Kidney epithelial cell (primary cell): ENCODE data around the gene GLTP. TPM values are rescaled to one million over a fixed set of nuclear protein-coding genes. Genes with fewer than 3 reads are reported as not detected.
"Not testable (repeated sequence)": the region's sequence is repeated elsewhere in the genome, so short reads cannot be mapped to it uniquely, and the experiment has no call there.

ENCODE experiments used
- DNase-seq: peaks from one replicate; pipeline ENCODE4 v3.0.0-alpha.2; 2010; ENCODE audit warnings: low read depth
- H3K27me3 ChIP-seq: 2 replicates; pipeline ENCODE4 v1.6.0; 2011; ENCODE audit warnings: low read length; ENCODE audit not compliant: control insufficient read depth, insufficient read depth
- H3K36me3 ChIP-seq: 2 replicates; pipeline ENCODE4 v1.5.1; 2011; ENCODE audit warnings: low read length; ENCODE audit not compliant: control insufficient read depth, insufficient read depth
- H3K4me3 ChIP-seq: 2 replicates; pipeline ENCODE4 v1.5.1; 2011; ENCODE audit warnings: low read depth, mild to moderate bottlenecking, control low read depth, low read length
- total RNA-seq: library from RNA; depleted of rRNA; stranded (reverse); fragments of >200 nt; gene quantifications from 2 replicates; pipeline ENCODE4 v1.2.3, GENCODE V29; 2015
- TF ChIP-seq, protein P1 (sequence below): IDR thresholded peaks from 2 replicates; pipeline ENCODE4 v1.5.1; 2011; ENCODE audit warnings: mild to moderate bottlenecking, moderate library complexity, low read length, control low read depth, inconsistent platforms; ENCODE audit not compliant: insufficient read depth, poor library complexity, severe bottlenecking

Gene GLTP
- total RNA-seq, 1 donor from 2014 or later, result 48.4 TPM

DNA sequence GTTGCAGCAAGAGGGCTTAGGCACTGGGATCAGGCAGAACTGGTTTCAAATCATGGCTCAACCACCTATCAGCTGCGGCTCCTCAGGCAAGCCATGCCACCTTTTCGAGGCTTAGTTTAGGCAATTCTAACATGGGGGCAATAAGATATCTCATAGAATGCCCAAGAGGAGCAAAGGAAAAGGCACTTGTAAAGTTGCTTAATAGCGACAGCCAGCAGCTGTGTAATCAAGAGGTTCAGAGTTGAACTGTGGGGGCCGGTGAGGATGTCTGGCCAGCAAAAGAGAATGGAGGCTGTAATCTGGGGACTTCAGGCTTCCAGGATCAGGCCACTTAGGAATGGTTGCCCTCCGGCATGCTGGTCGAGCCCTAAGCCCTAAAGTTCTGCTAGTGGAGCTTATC lies 16.7 kb upstream of the GLTP start:
- Histone ChIP-seq H3K36me3 (no peaks in the 10 kb centered on the region), H3K4me3 (no peak overlapping the region), H3K27me3 (no peaks in the 10 kb centered on the region)
- DNase-seq, result no peak
- TF ChIP-seq, protein P1, sequence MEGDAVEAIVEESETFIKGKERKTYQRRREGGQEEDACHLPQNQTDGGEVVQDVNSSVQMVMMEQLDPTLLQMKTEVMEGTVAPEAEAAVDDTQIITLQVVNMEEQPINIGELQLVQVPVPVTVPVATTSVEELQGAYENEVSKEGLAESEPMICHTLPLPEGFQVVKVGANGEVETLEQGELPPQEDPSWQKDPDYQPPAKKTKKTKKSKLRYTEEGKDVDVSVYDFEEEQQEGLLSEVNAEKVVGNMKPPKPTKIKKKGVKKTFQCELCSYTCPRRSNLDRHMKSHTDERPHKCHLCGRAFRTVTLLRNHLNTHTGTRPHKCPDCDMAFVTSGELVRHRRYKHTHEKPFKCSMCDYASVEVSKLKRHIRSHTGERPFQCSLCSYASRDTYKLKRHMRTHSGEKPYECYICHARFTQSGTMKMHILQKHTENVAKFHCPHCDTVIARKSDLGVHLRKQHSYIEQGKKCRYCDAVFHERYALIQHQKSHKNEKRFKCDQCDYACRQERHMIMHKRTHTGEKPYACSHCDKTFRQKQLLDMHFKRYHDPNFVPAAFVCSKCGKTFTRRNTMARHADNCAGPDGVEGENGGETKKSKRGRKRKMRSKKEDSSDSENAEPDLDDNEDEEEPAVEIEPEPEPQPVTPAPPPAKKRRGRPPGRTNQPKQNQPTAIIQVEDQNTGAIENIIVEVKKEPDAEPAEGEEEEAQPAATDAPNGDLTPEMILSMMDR, result no peak

DNA sequence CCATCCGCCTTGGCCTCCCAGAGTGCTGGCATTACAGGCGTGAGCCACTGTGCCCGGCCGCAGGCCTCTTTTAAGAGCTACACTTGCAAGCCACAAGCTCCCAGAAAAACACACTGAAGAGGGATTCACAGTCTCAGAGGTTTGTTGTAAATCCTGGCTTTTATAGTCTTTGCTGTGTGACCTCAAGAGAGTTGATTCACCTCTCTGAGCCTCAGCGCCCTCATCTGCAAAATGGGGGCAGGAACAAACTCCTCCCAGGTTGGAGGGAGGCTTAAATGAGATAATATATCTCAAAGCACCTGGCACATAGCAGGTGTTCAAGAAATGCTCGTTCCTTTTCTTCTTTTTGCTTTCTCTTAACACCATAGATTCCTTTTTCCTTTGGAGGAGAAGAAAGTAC lies 15.8 kb upstream of the GLTP start:
- Histone ChIP-seq H3K4me3 (no peak overlapping the region), H3K36me3 (no peaks in the 10 kb centered on the region), H3K27me3 (no peaks in the 10 kb centered on the region)
- TF ChIP-seq, protein P1, result no peak
- no peak for DNase-seq

DNA sequence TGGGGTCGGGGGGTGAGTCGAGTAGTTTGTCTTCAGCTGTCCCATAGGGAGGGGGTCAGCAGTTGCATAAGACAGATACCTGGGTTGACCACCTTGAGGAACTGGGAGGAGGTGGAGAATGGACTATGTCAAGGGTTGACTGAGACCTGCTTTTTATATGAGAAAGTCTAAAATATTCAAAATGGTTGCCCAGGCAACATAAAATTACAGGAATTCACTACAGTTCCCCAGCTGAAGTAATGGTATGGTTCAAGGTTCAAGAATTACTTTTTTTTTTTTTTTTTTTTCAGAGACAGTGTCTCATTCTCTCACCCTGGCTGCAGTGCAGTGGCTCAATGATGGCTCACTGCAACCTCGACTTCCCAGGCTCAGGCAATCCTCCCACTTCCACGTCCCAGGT lies 14.6 kb upstream of the GLTP start:
- TF ChIP-seq, protein P1, result no peak
- H3K4me3 ChIP-seq, result no peak overlapping the region
- no peaks in the 10 kb centered on the region for H3K36me3 ChIP-seq
- H3K27me3 ChIP-seq, result no peaks in the 10 kb centered on the region
- no peak for DNase-seq

DNA sequence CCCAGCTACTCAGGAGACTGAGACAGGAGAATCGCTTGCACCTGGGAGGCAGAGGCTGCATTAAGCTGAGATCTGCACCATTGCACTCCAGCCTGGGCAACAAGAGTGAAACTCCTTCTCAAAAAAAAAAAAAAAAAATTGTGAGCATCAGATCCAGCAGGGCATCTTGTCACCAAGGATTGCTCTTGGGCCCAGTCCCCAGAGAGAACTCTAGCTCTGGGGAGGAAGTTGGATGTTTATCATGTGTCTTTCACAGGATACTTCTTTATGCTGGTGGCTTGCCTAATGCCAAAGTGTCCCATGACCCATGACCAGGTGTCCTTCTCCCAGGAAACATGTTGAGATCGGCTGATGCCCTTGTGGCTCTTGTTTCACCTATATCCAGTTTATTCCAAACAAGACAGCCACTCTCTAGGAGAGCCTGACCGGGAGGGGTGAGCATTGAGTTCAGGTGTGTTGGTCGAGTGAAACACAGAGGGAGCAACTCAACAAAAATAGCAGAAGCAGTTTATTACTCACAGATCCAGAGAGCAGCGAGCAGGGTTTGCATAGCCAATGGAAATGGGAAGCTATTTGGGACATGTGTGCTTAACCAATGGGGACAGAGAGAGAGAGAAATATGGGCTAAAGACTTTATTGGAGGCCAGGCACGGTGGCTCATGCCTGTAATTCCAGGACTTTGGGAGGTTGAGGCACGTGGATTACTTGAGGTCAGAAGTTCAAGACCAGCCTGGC lies 13.1 kb upstream of the GLTP start:
- no peaks in the 10 kb centered on the region for H3K36me3 ChIP-seq
- no peak for DNase-seq
- no peaks in the 10 kb centered on the region for H3K27me3 ChIP-seq
- TF ChIP-seq, protein P1, result no peak
- no peak overlapping the region for H3K4me3 ChIP-seq

DNA sequence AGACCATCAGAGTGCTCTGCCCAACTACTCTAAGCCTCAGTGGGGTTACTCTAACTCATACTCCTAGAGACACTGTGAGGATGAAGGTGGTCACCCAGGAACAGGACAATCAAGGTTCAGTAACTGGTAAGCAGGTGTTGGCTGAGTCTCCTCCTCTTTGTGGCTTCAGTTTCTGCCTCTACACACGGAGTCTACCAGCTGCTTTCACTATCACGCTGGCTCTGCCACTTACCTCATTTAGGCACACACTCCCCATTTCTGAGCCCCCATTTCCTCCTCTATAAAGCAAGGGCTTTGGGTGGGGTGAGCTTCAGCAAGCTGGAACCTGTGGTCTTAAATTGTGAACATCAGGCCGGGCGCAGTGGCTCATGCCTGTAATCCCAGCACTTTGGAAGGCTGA lies 12.4 kb upstream of the GLTP start:
- TF ChIP-seq, protein P1, result no peak
- Histone ChIP-seq H3K27me3 (no peaks in the 10 kb centered on the region), H3K36me3 (no peaks in the 10 kb centered on the region), H3K4me3 (no peak overlapping the region)
- DNase-seq, result no peak

DNA sequence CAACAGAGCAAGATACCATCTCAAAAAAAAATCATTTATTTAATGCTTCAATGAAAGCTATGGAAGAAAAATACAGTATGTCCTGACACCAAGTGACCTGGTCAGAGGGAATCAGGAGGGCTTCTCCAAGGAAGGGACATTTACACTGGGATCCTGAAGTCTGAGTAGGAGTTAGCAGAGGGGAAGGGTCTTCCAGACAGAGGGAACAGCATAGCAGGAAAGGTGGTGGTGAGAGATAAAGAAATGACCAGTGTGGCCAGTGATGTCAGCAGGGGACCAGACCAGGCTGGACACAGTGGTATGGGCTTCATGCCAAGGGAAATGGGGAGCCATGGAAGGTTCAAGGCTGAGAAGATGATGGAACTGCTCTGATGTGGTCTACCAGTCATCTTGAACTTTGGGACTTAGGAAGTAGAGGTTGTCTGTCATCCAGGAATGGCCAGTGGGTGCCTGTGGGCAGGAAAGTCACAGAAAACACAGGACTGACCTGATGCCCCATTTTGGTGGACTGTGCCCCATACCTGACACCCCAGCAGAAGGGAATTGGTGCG lies 11.9 kb upstream of the GLTP start:
- Histone ChIP-seq H3K27me3 (no peaks in the 10 kb centered on the region), H3K36me3 (no peaks in the 10 kb centered on the region), H3K4me3 (no peak overlapping the region)
- TF ChIP-seq, protein P1, result no peak
- DNase-seq, result no peak

DNA sequence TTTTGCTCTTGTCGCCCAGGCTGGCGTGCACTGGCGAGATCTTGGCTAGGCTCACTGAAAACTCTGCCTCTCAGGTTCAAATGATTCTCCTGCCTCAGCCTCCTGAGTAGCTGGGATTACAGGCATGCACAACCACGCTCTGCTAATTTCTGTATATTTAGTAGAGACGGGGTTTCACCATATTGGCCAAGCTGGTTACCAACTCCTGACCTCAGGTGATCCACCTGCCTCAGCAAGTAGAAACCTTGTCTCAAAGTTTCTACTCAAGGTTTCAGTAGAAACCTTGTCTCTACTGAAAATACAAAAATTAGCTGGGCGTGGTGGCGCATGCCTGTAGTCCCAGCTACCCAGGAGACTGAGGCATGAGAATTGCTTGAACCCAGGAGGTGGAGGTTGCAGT lies 11.4 kb upstream of the GLTP start:
- DNase-seq, H3K4me3 ChIP-seq, H3K36me3 ChIP-seq, H3K27me3 ChIP-seq: not testable (repeated sequence)
